IPS-NIHi7 (cell line): Measurements from ENCODE around the gene ATXN3.

Source experiments
- DNase-seq: peaks from one replicate; pipeline ENCODE4 v3.0.0; 2012; ENCODE audit warnings: mixed read lengths; ENCODE audit errors: extremely low spot score

The ATXN3 gene

GRCh38 chr14:92009604-92010003 is 96.8 kb downstream of the ATXN3 start:
- DNase-seq, result no peak
